Stimulated activated CD4-positive, alpha-beta T cell treated with anti-CD3 and anti-CD28 coated beads, Interleukin-2, amount 100 ng/mL, for 24 hours (primary cell): Measurements from ENCODE around the gene PROSER2.
"Not testable (repeated sequence)": the region's sequence is repeated elsewhere in the genome, so short reads cannot be mapped to it uniquely, and the experiment has no call there.

Experiments
- DNase-seq, 2 donors: peaks; one replicate each; pipeline ENCODE4 v3.0.0-alpha.2; 2020

PROSER2 gene

GRCh38 chr10:11886851-11887250 is 63.7 kb downstream of the PROSER2 start:
- DNase-seq, result no peak

DNA sequence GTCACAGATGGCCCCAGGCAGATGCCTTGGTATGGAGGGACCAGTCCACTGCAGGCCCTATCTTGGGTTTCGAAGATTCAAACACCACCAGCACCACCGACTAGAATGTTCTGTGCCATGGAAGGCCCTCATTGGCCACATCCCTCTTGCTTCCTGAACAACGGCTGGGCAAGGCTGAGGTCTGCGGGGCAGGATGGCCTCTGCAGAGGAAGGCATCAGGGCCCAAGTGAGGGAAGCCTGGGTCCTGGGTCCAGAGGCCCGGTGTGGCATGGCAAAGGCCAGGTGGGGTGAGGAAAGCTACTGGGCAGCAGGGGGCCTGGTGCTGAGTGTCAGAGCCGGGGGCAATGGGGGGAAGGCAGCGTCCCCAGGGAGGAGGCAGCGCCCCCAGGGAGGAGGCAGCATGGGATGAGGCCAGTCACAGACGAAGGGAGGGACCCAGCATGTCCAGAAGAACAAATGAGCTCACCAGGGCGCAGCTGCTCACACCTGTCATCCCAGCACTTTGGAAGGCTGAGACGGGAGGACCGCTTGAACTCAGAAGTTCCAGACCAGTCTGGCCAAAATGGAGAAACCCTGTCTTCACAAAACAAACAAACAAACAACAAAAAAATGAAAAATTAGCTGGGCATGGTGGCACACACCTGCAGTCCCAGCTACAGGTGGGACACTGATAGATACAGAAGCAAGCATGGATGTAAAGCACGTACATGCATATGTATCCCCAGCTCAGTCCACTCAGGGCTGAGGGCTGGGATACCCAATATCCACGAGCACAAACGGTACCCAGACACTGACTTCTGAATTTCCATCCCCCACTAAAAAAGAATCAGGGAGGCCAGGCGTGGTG is 64.4 kb downstream of the PROSER2 start:
- no peak for DNase-seq

GRCh38 chr10:11889263-11889662 is 66.1 kb downstream of the PROSER2 start:
- not testable (repeated sequence) for DNase-seq

DNA sequence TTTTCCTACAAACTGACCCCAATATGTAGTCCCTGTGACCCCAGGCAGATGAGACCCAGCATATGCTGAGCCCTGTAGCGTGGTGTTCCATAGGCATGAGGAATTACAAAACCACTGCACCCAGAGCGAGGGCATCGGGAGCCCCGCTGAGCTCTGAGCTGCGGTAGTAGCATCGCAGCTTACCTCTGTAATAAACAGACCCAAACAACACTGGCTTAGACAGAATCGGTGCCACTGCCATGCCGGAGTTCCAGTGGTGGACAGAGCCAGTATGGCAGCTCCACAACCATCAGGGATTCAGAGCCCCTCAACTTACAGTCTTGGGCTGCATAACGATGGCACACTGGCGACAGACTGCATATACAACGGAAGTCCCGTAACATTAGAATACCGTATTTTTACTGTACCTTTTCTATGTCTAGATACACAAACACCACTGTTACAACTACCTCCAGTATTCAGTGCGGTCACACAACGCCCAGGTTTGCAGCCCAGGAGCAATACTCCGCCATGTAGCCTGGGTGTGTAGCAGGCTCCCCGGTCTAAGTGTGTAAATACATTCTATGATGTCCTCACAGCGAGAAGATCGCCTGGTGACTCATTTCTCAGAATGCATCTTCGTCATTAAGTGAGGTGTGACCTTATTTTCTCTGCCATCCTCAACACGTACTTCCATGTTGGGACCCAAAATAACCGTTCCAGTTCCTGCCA is 68.8 kb downstream of the PROSER2 start:
- no peak for DNase-seq

DNA sequence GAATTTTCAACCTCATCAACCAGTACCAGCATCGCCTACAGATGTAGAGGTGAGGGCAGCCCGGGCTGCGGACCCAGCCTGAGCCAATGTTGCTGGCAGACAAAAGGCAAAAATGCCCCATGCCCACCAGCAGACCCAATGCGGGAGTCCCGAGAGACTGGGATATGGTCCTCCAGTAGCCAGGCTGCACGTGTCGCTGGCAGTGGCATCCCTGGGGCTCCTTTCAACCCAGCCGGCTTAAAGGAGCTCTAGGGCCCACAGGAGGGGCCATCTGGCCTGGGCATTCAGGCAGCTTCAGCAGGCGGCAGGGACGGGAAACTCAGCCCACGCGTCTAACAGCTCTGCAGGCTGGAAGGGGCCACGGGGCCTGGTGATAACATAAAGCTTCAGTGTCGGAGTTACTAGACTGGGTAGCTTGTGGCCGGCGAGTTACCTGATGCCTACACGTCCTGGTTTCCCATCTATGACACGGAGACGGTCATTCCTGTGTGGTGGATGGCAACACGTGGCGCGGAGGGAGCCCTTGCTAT is 70.7 kb downstream of the PROSER2 start:
- DNase-seq, result no peak

DNA sequence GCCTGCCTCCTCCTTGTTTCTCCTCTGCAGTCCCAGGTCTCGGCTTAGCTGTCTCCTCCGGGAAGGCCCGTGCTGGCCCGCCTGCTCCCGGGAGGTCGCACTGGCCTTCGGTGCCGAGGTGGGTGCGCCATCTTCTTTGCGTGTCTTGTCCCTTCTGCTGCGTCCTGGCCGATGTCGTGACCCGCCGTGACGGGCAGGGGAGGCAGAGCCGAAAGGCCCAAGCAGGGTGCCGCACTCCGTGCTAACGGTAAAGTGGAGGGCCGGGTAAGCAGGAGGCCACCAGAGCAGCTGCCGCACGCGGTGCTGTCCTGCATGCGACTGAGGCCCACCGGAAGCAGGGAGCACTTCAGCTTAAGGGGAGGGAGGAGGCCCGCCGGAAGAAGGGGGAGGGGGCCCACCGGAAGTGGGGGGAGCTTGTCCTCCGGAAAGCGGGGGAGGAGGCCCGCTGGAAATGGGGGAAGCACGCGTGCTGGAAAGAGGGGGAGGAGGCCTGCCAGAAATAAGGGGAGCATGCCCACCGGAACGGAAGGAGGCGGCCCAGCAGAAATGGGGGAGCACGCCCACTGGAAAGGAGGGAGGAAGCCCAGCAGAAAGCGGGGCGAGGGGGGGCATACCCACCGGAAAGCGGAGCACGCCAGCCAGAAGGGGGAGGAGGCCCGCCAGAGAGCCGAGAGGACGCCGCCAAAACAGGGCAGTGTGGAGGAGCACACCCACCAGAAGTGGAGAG is 71.4 kb downstream of the PROSER2 start:
- DNase-seq, result no peak

- DNase-seq, result no peak
These were observed 71.9 kb downstream of the PROSER2 start for GRCh38 chr10:11895108-11895466.

DNA sequence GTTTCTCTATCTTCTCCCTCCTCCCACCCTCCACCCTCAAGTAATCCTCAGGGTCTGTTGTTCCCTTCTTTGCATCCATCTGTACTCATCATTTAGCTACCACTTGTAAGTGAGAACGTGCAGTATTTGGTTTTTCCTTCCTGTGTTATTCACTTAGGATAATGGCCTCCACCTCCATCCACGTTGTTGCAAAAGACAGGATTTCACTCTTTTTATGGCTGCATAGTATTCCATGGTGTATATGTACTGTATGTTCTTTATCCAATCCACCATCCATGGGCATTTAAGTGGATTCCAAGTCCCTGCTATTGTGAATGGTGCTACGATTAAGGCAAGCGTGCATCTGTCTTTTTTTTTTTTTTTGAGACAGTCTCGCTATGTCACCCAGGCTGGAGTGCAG is 72.4 kb downstream of the PROSER2 start:
- DNase-seq, result no peak

DNA sequence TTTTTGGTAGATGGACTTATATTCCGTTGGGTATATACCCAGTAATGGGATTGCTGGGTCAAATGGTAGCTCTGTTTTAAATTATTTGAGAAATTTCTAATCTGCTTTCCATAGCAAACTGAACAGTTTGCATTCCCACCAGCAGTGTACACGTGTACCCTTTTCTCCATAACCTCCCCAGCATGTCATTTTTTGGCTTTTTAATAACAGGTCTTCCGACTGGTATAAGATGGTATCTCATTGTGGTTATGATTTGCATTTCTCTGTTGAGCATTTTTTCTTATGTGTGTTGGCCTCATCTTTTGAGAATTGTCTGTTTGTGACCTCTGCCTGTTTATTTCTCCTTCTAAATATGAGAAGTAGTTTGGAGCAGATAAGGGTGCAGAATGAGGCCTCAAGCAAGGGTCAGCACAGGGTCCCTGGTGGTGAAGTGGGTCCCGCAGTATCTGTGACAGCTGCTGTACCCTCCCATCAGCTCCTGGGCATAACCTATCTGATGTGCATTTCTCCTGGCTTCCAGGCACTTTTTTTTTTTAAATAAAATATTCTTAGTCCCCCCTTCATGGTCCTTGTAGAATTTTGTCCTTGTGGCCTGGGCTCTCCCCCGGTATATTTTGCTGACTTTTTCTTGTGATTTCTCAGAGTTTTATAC is 73.5 kb downstream of the PROSER2 start:
- DNase-seq, result no peak

DNA sequence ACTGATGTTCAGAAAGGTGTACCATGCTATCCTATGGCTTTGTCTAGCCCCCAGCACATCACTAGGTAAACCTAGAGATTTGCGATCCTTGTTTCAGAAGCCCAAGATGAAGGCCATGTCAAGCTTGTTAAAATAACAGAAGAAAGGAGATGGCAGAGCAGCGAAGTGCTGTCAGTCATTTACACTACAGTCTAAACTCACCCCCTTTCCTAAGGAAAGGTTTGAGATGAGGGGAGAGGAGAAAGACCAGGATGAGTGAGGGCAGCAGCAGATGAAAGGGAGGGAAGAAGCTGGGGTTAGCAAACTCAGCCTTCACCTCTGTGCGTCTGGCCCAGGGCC is 74.8 kb downstream of the PROSER2 start:
- no peak for DNase-seq

GRCh38 chr10:11898372-11899066 is 75.4 kb downstream of the PROSER2 start:
- DNase-seq, result no peak

- DNase-seq, result no peak
These were observed 76.1 kb downstream of the PROSER2 start for GRCh38 chr10:11899067-11899876.

GRCh38 chr10:11901036-11901301 is 77.8 kb downstream of the PROSER2 start:
- no peak for DNase-seq

GRCh38 chr10:11901454-11901832 is 78.3 kb downstream of the PROSER2 start:
- DNase-seq, result no peak

DNA sequence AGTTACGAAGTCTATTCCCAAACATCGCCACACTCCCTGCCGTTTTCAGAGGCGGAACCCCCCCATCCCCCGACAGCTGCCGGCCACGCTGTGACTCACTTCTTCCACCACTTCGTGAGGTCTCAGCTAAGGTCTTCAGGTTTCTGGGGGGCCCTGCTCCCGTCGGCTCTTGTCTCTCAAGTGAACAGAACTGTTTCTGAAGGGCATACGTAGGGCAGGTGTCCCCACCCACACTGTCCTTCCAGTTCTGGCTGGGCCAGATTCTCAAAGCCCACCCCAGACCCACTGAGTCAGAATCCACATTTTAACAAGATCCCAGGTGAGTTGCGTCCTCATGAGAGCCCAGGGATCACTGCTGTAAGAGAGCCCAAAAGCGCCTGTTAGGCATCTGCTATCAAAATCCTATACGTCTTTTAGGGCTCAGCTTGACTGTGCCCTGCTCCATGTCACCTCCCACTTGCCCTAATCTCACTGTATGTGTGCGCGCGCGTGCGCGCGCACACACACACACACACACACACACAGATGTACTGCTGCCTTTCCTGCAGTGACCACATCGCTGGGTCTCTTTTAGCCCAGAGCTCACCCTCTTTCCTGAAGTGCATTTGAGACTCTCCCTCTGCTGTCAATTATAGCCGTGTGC is 78.8 kb downstream of the PROSER2 start:
- DNase-seq, result no peak

DNA sequence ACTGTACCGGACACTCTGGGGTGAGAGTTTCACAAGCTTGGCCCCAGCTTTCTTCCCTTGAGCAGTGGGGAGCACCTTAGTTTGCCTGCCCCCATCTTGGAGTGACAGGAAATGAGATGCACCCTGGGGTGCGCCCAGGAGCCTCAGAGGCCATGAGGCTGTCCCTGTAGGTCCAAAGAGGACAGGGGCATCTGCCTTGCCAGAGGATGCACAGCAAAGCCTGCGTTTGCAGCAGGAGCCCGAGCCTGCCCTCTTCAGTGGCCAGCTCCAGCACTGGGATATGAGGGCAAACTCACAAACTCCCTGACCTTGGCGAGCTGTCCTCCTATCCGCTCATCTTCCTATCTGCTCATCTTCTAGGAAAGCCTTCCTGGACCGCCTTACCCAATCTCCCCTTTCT is 79.5 kb downstream of the PROSER2 start:
- DNase-seq, result no peak

DNA sequence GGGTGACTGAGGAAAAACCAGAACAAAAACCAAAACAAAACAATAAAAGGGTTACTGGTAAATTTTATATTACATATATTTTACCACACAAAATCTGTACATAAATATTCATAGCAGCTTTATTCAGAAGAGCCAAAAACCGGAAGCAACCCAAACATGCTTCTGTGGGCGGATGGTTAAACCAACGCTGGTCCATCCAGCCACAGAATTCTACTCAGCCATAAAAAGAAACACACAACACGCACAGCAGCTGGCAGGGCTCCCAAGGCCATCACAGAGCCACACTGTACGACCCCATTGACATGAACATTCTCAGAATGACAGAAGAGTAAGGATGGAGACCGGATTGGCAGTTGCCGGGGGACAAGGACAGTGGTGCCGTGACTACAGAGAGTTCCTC is 83.6 kb downstream of the PROSER2 start:
- no peak for DNase-seq

GRCh38 chr10:11907914-11908313 is 84.8 kb downstream of the PROSER2 start:
- DNase-seq, result no peak

GRCh38 chr10:11908536-11908935 is 85.4 kb downstream of the PROSER2 start:
- DNase-seq, result no peak

DNA sequence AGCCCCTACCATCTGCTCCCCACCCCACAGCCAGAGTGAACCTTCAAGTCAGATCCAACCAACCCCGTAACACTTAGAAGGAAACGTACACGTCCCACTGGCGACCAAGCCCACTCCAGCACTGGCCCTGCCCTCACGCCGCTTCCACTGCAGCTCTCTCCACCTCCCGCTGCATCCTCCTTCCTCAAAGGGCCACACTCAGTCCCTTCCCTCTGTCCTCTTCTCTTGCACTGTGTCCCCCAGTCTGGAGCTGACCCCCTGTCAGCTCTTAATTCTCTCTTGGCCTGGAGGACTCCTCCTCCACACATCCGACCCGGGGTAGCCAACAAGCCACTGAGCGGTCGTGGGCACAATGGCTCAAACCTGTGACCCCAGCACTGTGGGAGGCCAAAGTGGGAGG is 85.8 kb downstream of the PROSER2 start:
- no peak for DNase-seq

DNA sequence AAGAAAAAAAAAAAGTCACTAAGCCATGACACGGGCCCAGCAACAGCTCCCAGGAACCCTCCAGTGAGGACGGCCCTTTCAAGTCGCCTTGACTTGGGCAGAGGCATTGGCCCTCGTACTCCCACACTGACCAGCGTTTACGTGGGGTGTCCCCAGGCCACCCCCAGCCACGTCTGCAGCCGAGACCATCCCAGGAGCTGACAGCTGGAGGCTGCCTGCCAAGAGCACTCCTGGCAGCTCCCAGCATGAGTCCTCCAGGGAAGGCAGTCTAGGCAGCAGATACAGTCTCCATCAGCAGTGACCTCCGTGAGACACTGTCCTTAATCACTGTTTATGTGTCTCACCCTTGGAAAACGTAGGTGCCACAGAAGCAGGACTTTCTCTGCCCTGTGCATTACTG is 86.5 kb downstream of the PROSER2 start:
- no peak for DNase-seq
